Stimulated activated CD4-positive, alpha-beta T cell treated with anti-CD3 and anti-CD28 coated beads, Interleukin-15, amount 100 ng/mL, for 24 hours (primary cell): ENCODE measurements around the gene IL17B.

Experiments used
- DNase-seq: peaks from one replicate; pipeline ENCODE4 v3.0.0-alpha.2; 2020

The IL17B gene

DNA sequence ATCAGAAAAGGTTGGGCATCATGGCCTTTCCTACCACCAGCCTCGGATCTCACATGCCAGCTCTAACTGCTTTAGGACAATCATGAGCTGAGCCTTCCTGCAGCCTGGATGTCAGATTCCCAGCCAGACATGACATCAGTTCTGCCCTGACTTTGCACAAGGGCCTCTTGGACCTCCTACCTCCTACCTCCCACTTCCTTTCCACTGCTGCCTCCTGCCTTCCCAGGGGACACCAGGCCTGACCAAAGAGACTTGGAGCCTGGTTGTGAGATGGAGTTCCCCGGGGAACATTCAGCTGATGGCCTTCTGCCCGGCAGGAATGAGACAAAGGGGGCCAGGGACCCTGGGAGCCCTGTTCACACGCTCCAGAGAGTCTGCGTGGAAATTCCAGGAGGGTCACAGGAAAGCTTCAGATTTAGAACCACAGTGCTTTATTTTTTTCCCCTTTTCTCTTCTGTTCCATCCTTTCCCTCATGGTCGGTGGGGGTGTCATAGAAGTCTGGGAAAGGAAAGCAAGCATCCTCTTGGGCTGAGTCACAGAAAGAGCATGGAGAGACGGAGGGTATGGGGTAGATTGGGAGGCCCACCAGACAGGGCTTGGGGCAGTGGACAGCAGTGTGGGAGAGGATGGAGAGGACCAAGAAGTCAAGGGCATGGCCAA, 35.4 kb upstream of the IL17B start:
- no peak for DNase-seq

- DNase-seq = no peak
Observed at GRCh38 chr5:149413477-149414210, 34.6 kb upstream of the IL17B start.

DNA sequence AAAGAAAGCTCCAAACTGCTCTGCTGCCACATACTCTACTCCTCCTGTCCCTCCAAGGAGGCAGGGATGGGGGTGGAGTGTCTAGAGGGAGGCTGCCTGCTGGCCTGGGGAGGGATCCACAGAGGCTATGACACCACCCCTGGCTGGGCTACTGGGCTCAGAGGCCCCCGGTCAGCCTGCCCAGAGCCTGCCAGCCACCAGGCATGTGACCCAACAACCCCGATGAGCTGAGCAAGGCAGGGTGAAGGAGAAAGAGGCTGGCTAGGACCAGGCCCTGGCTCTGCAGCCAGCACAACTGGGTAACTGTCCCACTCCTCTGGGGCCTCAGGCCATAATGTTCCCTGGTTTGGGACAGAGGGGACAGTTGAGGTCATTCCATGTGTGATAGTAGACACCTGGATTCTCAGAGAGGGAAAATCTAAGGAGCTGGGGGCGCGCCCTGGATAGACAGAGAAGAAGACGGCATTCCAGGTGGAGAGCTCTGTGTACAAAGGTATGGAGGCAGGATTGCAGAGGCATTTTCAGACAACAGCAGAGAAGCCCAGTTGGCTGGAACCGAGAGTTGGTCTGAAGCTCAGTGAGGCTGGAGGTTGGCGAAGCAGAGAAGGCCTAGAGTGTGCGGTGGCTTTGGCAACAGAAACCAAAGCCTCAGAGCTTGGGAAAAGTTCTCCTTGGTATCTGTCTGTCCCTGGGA, 33.8 kb upstream of the IL17B start:
- no peak for DNase-seq

DNA sequence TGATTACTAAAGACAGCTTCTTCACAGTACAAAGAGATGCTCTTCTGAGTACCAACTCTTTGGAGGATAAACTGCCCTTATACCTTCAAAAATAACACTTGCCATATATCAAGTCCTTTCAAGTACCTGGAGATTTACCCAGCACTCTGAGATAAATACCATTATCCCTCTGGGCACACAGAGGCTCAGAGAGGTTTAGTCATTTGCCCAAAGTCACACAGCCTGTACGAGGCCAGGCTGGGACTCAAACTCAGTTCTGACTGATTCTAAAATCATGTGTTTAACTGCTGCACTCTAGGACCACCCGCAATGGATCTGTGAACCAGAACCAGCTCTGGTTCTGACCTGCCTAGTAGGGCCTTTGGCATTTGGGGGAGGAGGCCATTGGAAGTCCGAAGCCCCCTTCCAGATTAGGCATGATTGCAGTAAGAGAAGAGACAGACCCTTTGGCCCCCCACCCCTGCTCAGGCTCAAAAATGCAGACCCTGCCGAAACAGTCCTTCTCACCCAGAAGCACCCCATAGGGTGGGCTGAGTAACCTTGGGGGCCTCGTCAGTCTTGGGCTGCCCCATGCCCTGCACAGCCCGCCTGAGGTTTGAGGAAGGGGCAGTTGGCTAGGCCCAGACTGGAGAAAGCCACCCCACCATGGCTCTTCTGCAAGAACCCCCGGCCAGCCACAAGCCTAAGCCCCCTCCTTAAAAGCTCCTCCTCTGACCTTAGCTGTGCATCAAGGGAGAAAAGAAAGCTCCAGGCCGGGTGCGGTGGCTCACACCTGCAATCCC, 32.8 kb upstream of the IL17B start:
- no peak for DNase-seq

DNA sequence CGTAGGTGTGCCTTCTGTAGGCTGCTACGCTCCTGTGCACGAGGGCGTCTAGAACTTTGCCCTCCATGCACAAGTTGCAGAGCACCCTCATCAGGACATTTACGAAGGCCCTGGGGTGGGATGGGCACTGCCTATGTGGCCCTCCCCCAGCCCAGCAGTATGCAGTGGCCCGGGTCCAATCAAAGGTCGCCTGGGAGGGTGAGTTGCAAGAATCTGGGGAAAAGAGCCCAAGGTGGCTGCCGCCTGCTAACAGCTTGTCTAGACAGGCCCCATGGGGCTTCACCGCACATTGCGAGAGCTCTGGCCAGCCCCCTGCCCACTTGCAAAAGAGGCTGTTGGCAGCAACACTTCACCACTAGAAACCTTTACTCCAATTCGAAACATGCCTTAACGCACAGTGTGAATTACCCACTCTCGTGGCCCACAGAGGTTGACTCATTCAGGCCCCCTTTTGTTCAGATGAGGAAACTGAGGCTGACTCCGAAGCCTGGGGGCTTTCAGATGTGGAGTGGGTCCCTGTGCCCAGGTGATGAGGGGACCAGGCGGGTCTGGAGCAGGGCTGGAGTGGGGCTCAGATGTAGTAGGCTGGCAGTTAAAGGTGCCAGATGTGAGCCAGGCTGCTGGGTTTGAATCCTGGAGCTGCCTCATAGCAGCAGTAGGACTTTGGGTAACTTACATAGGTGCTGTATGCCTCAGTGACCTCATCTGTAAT, 31.8 kb upstream of the IL17B start:
- no peak for DNase-seq

DNA sequence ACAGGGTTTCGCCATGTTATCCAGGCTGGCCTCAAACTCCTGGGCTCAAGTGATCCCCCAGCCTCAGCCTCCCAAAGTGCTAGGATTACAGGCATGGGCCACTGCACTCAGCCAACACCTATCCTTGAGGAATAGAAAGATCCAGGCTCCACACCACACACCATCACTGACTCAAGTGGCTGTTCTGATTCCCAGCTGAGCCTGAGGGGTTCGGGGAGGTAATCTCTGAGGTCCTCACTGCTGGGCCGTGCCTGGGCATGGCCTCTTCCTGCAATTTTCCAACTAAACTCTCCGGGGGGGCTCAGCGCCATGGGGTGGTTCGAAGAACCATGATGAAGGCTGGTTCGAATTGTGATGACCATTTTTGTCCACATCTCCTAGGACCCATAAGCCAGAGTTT, 31.0 kb upstream of the IL17B start:
- DNase-seq = no peak

DNA sequence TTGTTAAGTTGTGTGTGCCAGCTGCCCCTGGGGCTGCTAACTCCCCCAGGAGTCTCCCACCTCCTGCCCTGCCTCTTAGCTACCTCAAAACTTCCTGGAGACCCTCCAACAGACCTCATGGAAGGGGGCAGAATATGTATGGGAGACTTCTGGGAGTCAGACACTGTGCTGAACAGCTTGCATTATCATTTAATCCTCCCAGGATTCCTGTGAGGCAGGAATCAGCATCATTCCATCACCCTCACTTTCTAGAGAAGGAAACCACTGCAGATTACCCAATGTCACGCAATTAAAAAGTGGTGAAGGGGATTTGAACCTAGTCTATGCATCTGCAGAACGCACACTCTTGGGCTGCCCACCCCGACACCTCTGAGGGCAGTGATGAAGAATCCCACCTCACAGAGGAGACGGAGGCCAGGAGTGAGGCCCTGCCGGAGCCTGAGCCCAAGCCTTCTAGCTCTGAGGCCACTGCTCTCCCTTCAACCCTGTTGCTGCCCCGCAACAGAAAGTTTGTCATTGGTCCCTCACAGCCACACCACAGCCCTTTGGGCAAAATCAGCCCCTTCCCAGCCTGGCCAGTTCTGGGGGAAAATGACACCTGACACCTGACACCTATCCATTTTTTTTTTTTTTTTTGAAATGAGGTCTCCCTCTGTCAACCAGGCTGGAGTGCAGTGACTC, 30.3 kb upstream of the IL17B start:
- DNase-seq = no peak

DNA sequence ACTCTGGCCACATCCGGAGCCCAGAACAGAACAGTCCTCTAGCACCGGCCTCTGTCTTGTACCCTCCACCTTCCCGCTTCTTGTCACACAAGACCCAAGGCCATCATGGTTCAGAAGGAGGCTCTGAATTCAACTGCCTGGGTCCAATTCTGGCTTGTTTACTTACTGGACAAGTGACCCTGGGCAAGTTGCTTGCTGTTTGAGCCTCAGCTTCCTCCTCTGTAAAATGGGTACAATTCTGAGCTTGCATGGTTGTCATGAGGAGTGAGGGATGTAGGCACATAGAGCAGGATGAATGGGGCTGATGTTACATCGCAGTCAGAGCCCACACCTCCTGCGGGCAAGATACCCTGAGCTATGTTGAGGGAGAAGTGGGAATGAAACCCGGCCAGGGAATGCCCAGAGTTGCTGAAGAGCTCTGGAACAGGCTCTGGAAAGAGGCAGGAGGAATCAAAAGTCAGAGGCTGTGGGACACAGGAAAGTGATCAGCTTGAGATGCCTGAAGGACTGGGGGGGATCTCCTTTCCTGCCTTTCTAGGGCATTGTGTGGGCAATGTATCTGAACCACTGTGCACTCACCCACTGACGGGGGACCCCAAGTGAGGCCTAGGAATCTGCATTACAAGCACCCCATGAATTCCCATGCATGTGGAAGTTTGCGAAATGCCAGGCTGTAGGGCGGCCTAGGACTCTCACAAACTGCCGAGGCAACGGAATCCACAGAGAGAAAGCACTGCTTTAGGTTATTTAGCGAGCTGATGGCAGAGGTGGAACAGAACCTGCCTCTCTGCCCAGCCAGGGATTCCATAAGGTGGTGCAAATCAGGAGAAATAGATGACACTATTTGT, 29.4 kb upstream of the IL17B start:
- DNase-seq = no peak

DNA sequence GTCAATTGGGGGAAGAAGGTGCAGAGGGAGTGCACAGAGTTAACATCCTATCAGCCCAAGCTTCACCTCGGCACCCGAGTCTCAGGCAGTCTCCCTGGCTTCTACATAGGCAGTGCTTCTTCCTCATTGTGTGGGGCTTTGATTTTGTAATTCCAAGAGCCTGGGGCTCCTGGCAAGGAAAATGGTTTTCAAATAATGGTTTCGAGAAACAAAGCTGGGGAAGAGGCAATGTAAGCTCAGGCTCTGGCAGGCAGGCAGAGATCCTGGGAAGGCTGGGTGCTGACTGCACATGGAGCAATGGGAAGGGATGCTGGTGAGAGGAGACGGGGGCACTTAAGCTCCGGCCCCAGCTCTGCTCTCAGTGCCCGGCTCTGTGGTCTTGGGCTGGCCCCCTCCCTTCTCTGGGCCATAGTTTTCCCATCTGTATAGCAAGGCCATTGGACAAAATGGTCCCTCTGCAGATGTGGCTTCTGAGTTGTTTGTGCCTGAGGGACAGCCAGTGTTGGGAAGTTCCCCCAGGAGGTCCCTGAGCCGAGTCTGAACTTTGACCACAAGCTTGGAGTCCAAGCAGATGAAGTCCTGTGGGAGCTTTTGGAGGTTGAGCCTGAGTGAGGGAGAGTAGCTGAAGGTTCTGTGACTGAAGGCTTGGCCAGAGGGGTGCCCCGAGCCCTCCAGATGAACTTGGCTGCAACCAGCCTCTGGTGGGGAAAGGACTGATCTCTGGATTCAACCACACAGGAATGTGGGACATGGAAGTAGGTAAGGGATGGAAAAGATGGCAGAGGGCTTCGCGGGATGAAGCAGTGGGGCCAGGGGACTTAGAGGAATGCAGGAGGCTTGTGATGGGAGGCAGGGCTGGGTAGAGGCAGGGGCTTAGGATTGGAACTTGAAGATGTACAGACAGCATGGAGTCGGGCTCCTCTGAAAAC, 28.5 kb upstream of the IL17B start:
- no peak for DNase-seq

DNA sequence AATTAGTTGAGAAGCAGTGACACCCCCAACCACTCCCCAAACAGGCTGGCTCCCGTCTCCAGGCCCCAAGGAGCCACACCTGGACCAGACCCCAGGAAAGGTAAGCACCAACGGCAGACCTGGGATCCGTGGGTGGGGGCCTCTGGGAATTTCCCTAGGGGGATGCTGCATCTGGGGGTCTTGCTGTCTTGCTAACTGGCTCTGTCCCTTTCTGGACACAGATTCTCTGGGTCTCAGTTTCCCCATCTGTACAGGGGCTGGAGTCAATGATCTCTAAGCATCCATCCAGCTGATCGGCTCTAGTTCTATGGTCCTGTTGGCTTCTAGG, 27.9 kb upstream of the IL17B start:
- no peak for DNase-seq

GRCh38 chr5:149406203-149406978, 27.3 kb upstream of the IL17B start:
- DNase-seq = no peak

DNA sequence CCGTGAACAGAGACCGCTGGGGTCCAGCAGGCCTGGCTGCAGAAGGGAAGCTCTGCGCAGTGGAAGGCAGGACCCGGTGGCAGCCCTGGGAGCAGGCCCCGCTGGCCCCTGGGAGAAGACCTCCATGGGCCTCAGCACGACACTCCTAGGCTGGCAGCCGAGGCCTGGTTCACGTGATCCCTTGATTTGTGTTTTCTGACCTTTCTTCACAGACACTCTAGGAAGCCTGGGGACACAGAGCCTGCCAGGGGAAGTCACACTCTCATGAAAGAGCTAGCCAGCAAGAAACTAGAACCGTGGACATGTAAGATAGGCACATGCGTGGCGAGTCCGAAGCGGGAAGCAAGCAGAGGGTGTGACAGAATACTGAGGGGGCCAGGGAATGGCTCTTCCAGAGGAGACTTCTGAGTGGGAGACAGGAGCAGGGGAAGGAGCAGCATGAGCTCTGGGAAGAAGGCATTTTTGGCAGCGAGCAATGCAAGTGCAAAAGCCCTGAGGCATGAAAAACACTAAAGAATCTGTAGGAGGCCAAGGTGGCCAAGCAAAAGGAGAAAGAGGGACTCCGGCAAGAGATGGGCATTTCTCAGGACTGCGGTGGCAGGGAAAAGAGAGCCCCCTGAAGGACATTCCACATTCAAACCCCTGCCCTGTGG, 26.6 kb upstream of the IL17B start:
- DNase-seq = no peak

- DNase-seq = no peak
Observed at GRCh38 chr5:149404746-149405549, 25.9 kb upstream of the IL17B start.

DNA sequence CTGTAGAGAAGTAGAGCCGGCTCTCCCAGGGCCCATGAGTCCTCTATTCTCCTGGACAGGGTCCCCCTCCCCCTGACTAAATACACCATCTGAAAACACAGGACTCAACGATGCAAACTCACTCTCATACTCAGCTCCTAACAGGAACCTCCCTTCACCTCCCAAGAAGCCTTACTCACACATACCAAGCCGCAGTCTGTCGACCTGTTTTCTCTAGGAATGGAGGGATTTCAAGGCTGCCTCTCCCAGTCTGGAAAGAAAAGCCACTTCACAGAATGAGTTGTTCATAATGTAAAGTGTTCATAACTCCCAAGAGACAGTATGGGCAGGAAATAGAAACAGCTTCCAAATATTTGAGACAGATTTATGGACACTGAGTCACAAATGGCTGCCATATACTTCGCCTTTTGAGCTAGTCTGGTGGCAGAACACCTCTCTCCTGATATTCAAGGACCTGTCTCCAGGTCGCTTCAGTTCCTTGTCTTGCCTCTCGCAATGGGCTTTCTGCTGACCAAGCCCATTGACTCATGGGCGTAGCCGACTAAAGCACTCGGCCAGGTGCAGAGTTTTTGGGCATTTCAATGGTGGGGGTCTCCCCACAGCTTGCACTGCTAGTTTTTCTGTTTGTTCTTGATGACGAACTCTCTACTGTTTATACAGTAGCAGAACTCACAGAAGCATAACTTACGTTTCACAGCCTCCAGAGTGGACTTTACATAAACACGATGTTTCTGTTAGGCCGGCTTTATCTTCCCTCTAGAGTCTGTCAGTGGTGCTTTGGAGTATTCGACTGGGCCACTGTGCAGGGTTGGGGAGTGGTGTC, 25.0 kb upstream of the IL17B start:
- DNase-seq = no peak

- no peak for DNase-seq
Observed at GRCh38 chr5:149402291-149402690, 23.2 kb upstream of the IL17B start.

DNA sequence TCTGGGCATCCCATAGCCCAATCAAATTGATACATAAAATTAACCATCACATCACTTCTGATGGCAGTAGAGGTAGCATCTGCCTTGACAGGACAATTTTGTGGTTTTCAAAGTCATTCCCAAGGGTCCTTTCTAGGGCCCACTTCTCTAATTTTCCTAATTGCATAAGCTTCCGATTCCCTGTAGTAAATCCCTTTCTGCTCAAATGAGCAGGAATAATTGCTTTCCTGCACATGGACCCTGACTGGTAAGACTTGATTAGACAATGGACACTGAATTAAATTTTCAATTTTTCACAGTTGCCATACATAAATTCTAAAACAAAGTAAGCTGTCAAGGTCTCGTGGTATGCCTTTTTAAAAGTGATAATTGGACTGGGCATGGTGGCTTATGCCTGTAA, 22.0 kb upstream of the IL17B start:
- DNase-seq = no peak

DNA sequence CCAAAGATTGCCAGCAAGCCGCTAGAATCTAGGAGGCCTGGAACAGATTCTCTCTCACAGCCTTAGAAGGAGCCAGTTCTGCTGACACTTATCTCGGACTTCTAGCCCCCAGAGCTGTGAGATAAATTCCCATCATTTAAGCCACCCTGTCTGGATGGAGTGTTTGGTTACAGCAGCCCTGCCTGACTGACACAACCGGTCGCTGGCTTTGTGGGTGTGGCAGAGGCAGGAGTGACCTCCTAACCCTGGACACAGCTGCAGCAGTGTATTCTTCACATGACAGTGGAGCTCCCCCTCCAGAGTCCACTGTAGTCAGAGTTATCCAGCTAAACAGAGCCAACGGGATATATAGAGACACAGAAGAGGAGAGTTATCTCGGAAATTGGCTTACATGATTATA, 21.2 kb upstream of the IL17B start:
- no peak for DNase-seq
